HG02763 (cell line): ENCODE measurements around the gene MYADML2.
"Not testable (repeated sequence)": the region's sequence is repeated elsewhere in the genome, so short reads cannot be mapped to it uniquely, and the experiment has no call there.

Experiments
- ATAC-seq: cut with Tn5 transposase; IDR thresholded peaks from one replicate; pipeline ENCODE4 v1.9.1; 2021; ENCODE audit warnings: mild to moderate bottlenecking, moderate library complexity; ENCODE audit not compliant: unreplicated experiment

Gene MYADML2

GRCh38 chr17:81959362-81960129 lies 12.5 kb upstream of the MYADML2 start:
- peak; percentile 52 for ATAC-seq

GRCh38 chr17:81958633-81959342 lies 11.8 kb upstream of the MYADML2 start:
- no peak for ATAC-seq

DNA sequence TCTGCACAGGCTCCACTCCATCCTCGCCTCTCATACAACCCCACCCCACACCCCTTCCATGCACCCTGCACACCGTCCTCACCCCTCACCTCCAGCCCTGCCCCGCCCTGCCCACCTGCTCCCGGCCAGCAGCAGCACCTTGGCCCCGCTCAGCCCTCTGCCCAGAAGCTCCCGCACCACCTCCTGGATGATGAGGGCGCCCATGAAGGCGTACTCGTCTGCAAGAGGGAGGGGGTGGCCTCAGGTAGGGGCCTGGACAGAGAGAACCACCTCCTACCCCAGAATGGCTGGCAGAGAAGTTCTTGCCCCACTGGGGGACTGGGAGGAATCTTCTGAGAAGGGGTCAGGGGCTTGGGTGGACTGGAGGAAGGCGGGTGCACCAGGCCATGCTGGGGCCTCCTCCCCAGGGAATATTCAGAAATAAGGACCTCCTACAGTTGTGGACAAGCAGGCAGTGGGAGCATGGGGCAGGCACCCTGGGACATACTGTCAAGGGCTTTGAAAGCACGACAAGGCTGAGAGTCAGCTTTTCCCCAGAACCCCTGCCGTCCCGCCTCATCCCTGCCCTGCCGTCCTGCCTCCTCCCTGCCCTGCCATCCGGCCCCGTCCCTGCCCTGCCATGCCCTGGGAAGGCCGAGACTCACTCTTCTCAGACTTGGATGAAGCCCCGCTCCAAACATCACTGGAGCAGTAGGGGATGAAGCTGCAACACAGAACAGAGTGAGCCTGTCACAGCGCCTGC lies 10.8 kb upstream of the MYADML2 start:
- no peak for ATAC-seq

- ATAC-seq, result no peak
Observed at GRCh38 chr17:81956607-81957589, 9.9 kb upstream of the MYADML2 start.

DNA sequence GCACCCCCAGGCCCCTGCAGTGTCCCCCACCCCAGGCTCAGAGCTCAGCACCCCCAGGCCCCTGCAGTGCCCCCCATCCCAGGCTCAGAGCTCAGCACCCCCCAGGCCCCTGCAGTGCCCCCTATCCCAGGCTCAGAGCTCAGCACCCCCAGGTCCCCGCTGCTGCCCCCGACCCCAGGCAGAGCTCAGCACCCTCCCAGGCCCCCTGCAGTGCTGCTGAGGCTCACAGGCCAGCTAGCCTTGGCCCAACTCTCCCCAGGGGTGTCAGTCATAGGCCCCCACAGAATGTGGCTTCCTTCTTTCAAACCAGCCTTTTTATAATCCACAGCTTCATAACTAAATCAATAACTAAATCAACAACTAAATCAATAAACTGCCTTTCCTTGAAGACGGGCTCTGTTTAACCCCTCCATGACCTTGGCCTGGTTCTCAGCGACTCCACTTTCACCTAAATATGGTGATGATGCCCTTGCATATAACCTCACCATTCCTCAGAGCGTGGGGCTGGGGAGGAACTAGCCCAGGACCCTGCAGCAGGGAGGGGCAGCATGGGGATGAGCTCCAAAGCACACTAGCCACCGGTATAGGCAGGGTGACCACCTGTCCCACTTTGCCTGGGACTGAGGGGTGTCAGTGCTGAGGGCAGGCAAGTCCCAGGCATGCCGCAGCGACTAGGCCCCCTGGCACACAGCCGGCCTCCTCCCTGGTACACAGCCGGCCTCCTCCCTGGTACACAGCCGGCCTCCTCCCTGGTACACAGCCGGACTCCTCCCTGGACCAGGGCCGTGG lies 8.9 kb upstream of the MYADML2 start:
- ATAC-seq, result no peak

- ATAC-seq, result no peak
Observed at GRCh38 chr17:81955058-81955681, 8.1 kb upstream of the MYADML2 start.

- ATAC-seq, result no peak
Observed at GRCh38 chr17:81954131-81955057, 7.4 kb upstream of the MYADML2 start.

GRCh38 chr17:81953443-81953842 lies 6.4 kb upstream of the MYADML2 start:
- not testable (repeated sequence) for ATAC-seq

- ATAC-seq, result no peak
Observed at GRCh38 chr17:81952792-81953228, 5.8 kb upstream of the MYADML2 start.

- no peak for ATAC-seq
Observed at GRCh38 chr17:81951785-81952684, 5.0 kb upstream of the MYADML2 start.

GRCh38 chr17:81950501-81950900 lies 3.5 kb upstream of the MYADML2 start:
- no peak for ATAC-seq

- no peak for ATAC-seq
Observed at GRCh38 chr17:81948635-81949378, 1.8 kb upstream of the MYADML2 start.

GRCh38 chr17:81944858-81945257 lies 2.2 kb downstream of the MYADML2 start:
- ATAC-seq, result no peak

- no peak for ATAC-seq
Observed at GRCh38 chr17:81942167-81942553, 4.9 kb downstream of the MYADML2 start.

DNA sequence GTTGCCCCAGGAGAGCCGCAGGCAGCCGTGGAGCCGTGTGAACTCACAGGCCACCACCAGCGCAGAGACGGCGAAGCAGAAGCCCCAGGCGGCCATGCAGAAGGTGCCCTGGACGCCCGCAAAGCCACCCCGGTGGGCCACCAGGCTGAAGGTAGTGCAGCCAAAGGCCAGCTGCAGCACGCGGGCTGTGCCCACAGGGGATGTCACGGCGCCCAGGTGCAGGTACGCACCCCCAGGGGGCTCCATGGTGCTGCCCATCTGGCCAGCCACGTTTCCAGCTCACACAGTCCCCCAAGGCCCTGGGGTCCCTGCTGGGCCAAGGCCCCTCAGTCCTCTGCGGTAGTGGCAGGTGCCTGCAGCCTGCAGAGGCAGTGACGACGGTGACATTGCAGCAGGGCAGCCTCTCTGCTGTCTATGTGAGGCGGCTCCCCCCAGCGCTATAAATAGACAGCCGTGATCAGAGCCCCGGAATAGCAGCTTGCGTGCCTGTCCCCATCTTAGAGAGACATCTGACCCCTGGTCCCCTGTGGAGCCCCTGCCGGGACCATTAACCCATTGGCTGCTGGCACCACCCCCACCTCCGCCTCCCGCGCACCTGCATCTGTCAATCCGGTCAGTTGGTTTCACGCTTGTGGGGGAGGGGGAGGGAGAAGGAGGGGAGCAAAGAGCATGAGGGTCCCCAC lies 5.4 kb downstream of the MYADML2 start:
- ATAC-seq, result no peak
